Right cardiac atrium (tissue), 5 donors: ENCODE measurements around the gene PSMB10. TPM values are rescaled to one million over a fixed set of nuclear protein-coding genes. Genes with fewer than 3 reads are reported as not detected.
A peak's percentile ranks its signal among the peaks of the same experiment; 100 is the strongest.

Experiments used
- ATAC-seq, 2 donors: fragments of 200-7000 bp; cut with Tn5 transposase; one replicate each; pipeline versions ENCODE4 v1.8.0 to v1.9.1; 2020; ENCODE audit warnings: moderate library complexity in 2 of 2, mild to moderate bottlenecking in 1 of 2
- DNase-seq, 3 donors: peaks; one replicate each; pipeline ENCODE4 v3.0.0-alpha.2; 2020
- H3K27ac ChIP-seq: one replicate; pipeline ENCODE4 v1.5.1; 2013; ENCODE audit warnings: mild to moderate bottlenecking, low read length, control low read depth, moderate library complexity
- H3K27me3 ChIP-seq: one replicate; pipeline ENCODE4 v1.6.1; 2013; ENCODE audit not compliant: control insufficient read depth, insufficient read depth
- H3K4me1 ChIP-seq: one replicate; pipeline ENCODE4 v1.6.1; 2013; ENCODE audit warnings: low read length; ENCODE audit not compliant: control insufficient read depth, insufficient read depth
- H3K4me3 ChIP-seq: one replicate; pipeline ENCODE4 v1.5.1; 2013; ENCODE audit warnings: low read length, control low read depth
- H3K9me3 ChIP-seq: one replicate; pipeline ENCODE4 v1.6.1; 2013; ENCODE audit warnings: low read length; ENCODE audit not compliant: control insufficient read depth
- WGBS: extraction: QIAGEN DNeasy Blood & Tissue Kit; methylation state at CpG from one replicate; pipeline ENCODE4 v1.1.7; 2013; 5-methylcytosine and 5-hydroxymethylcytosine counted together
- intact Hi-C, 4 donors: fragments of 100-400 bp; cut with DNase I; formaldehyde crosslinking; loops; one replicate each; pipeline versions ENCODE4 v1.11.0 to v1.14.0; 2022 to 2023
- polyA plus RNA-seq: library from polyadenylated mRNA; stranded (reverse); fragments of 200-250 nt; gene quantifications from one replicate; pipeline ENCODE4 v1.2.3, GENCODE V29; 2013
- total RNA-seq, 4 donors: library from RNA; stranded (reverse); fragmentation: NEBNext Ultra II Directional; extraction: Animal tissue kit (Norgen Biotek cat#: 25700); gene quantifications; one replicate each; pipeline ENCODE4 v1.2.1, GENCODE V29; 2021
- donor health status: healthy with polysubstance abuse.
- donor health status: DM: no; HTN: yes; CAD: no.
- donor health status: DM: no; HTN: no; CAD: no.
- donor health status: DM: no; HTN: yes; CAD: no; lungs with severe emphysema.
- donor health status: DM: yes; HTN: yes; CAD: no.

Gene PSMB10
- total and polyA plus RNA-seq, 5 donors = 49.1 to 92.8 (median 60.6) TPM

- Histone ChIP-seq H3K4me1 (no peaks in the 10 kb centered on the region), H3K27ac (no peak overlapping the region), H3K27me3 (no peaks in the 10 kb centered on the region), H3K4me3 (no peak overlapping the region), H3K9me3 (no peaks in the 10 kb centered on the region)
- ATAC-seq = no peak
- DNase-seq = no peak
- intact Hi-C loops = no loop called here
- 87% methylated on average over 11 of the region's 11 CpGs for WGBS
These were observed 29.1 kb downstream of the PSMB10 start for GRCh38 chr16:67907397-67908180.

- Histone ChIP-seq H3K4me1 (no peaks in the 10 kb centered on the region), H3K4me3 (no peak overlapping the region), H3K9me3 (no peaks in the 10 kb centered on the region), H3K27me3 (no peaks in the 10 kb centered on the region), H3K27ac (no peak overlapping the region)
- 70% methylated on average over 4 of the region's 4 CpGs for WGBS
- DNase-seq = no peak
- no peak for ATAC-seq
- intact Hi-C loops = no loop called here
These were observed 33.8 kb downstream of the PSMB10 start for GRCh38 chr16:67902831-67903230.

GRCh38 chr16:67901734-67902133 lies 34.9 kb downstream of the PSMB10 start:
- H3K27ac ChIP-seq = no peak overlapping the region
- no peak overlapping the region for H3K4me3 ChIP-seq
- ATAC-seq = no peak
- DNase-seq = no peak
- intact Hi-C loops = no loop called here
- no peaks in the 10 kb centered on the region for H3K27me3 ChIP-seq
- no peaks in the 10 kb centered on the region for H3K4me1 ChIP-seq
- H3K9me3 ChIP-seq = no peaks in the 10 kb centered on the region
- WGBS = 96% methylated on average over 5 of the region's 5 CpGs

DNA sequence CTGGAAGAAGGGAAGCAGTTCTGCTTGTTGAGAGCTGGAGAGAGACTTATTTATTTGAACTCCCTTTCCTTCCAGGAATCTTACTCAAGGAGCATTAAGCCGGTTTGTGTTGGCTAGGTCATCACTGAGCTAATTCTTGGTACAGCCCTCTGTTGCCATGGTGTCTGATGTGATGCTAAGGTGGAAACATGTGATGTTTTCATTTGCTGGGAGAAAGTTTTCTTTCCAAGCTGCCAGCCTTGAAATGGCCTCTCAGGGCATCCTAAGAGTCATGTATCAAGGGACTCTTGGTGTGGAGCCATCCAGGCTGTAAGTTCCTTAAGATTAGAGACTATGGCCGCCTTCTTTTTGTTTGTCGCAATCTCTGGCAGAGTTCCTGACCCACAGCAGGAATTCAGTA lies 39.4 kb downstream of the PSMB10 start:
- intact Hi-C loops = no loop called here
- 56% methylated on average over 3 of the region's 3 CpGs for WGBS
- H3K9me3 ChIP-seq = no peaks in the 10 kb centered on the region
- peak overlapping the region; percentile 24 for H3K27ac ChIP-seq
- peak in 1 of 3 donors; percentile 44 for DNase-seq
- peaks cover 3% of the 10 kb centered on the region for H3K4me1 ChIP-seq
- H3K27me3 ChIP-seq = no peaks in the 10 kb centered on the region
- no peak overlapping the region for H3K4me3 ChIP-seq
- peak; percentile 69 to 82 for ATAC-seq

DNA sequence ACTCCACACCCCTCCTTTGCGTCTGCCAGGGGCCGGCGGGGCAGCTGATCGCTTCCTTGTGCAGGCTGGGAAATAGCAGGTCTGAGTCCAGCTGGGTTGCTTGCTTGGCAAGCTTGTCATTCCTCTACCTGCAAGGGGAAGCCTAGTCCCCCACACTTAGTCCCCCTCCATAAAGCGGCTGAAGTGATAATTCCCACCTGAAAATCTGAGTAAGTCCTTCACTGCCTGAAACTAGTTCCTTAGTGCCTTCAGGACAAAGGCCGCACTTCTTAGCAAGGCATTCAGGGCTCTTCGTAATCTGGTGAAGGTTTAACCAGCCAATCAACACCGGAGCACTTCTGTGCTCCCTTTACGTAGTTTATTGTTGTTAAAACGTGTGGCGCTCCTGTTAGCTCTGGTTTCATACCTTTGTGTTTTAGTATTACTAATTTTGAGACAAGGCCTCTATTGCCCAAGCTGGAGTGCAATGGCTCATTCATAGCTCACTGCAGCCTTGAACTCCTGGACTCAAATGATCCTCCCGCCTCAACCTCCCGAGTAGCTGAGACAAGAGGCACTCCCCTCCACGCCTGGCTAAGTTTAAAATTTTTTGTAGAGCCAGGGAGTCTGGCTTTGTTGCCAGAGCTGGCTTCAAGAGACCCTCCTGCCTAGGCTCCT lies 42.8 kb downstream of the PSMB10 start:
- Histone ChIP-seq H3K4me3 (peak overlapping the region; percentile 68), H3K9me3 (no peaks in the 10 kb centered on the region), H3K4me1 (peaks cover 3% of the 10 kb centered on the region), H3K27me3 (no peaks in the 10 kb centered on the region), H3K27ac (peak overlapping the region; percentile 98)
- 23% methylated on average over 14 of the region's 14 CpGs for WGBS
- no peak for DNase-seq
- ATAC-seq = no peak
- intact Hi-C loops = no loop called here

DNA sequence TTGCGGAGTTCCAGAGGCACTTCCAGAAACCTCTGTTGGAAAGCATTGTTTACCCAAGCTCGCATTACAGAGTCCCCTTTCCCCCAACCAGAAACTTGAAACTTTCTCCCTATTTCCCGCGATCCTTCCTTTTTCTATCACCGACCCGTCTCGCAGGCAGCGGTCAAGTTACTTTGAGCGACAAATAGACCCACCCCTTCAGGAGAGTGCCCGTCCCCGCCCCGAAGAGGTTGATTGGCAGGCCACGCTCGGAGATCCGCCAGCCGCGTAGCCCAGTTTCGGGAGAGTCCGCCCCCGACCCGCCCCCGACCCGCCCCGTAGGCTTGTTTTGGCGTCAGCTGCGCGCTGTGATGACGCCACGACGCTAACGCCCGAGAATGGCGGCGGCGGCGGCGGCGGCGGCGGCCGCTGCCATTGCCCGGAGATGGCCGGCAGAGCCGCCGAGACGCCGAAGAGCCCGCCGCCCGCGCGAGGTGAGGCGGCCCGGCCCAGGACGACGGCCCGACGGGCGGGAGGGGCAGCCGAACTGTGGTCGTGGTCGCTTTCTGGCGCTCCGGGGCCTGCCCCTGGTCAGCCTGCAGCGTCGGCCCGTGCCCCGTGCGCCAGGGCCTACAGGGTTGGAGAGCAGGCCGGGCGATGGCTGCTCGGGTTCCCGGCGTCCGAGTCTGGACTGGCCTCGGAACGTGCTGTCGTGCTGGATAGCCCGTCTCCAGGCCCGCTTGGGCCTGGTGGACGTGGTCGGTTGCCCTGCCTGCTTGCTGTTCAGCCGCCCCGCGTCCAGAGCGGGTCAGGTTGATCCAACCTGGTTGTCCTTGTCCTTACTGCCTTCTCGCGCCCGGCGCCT lies 43.5 kb downstream of the PSMB10 start, which contains the start of gene PSKH1:
Gene PSKH1, plus strand, starts transcription at position 356 of the 844 bp plus-strand sequence. CDS start 15,496 bp downstream, outside the sequence.
- DNase-seq (peak; percentile 97 to 99 (median 99)), ATAC-seq (peak; percentile 94 to 97)
- Histone ChIP-seq H3K27ac (peak within 1 kb of the TSS; percentile 98), H3K9me3 (no peaks in the 10 kb centered on the region), H3K4me3 (peak within 1 kb of the TSS; percentile 68), H3K4me1 (peaks cover 3% of the 10 kb centered on the region), H3K27me3 (no peaks in the 10 kb centered on the region)
- WGBS = under 1% methylated on average over 90 of the region's 90 CpGs
- intact Hi-C loops = no loop called here

DNA sequence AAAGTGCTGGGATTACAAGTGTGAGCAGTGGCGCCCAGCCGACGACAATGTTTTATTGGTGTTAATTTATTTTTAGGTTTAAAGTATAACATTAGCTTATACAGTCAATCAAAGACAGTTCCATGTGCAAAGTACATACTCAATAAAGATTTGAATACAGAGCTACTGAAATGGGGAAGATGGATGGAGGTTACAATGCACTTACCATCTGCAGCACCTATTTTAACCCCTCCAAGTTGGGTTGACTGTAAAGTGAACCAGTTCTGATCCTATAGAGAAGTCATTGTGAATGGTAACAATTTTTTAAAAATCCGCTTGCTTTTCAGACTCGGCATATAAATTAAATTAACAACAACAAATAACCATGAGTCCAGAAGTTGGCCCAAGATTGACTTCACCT lies 44.3 kb downstream of the PSMB10 start:
- WGBS = 68% methylated on average over 5 of the region's 5 CpGs
- Histone ChIP-seq H3K4me1 (peaks cover 3% of the 10 kb centered on the region), H3K27ac (no peak overlapping the region), H3K9me3 (no peaks in the 10 kb centered on the region), H3K4me3 (peak overlapping the region; percentile 68), H3K27me3 (no peaks in the 10 kb centered on the region)
- intact Hi-C loops = no loop called here
- no peak for ATAC-seq
- no peak for DNase-seq

DNA sequence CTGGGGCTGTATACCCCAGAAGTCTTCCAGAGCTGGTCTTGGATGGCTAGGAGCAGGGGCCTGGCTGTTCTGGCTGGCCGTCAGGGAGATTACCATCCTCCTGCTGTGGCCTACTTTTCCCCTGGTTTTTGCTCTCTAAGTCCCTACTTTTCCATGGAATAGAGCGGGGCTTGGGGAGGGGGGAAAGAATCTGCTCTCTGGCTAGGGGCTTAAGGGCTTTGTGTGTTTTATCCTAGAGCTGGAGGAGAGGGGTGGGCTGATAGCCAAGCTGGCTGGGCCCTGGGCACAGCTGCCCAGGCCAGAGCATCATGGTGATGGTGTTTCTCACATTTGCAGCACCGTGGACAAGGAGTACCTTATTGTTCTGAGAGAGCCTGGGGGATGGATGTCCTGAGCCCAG lies 48.3 kb downstream of the PSMB10 start:
- no peak for ATAC-seq
- 84% methylated on average over 3 of the region's 3 CpGs for WGBS
- intact Hi-C loops = loop anchor here in 1 of 4 donors (10.0 kb wide), 1 partner anchor 146 kb away; no protein-coding TSS in a partner anchor
- Histone ChIP-seq H3K27ac (no peak overlapping the region), H3K4me3 (no peak overlapping the region), H3K4me1 (no peaks in the 10 kb centered on the region), H3K9me3 (no peaks in the 10 kb centered on the region), H3K27me3 (no peaks in the 10 kb centered on the region)
- DNase-seq = no peak

DNA sequence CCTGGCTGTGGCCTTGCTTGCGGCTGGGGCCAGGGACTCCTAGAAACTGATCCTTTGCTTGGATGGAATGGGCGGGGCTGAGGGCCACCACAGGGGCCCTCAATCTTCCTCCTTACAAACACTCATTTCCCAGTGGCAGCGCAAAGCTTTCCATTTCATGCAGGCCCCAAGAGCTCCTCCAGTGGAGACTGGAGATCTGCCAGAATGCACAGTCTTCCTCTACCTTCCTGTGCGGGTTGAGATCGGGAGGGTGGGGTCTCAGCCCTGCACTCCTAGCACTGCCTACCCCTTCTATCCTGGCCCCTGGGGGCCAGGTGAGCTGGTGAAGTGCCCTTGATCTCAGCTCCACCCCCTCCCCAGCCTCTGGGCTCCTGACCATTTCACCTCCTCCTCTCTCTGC lies 50.3 kb downstream of the PSMB10 start:
- intact Hi-C loops = loop anchor here in 1 of 4 donors (10.0 kb wide), 1 partner anchor 148 kb away; no protein-coding TSS in a partner anchor
- Histone ChIP-seq H3K27me3 (no peaks in the 10 kb centered on the region), H3K9me3 (no peaks in the 10 kb centered on the region), H3K4me3 (no peak overlapping the region), H3K27ac (no peak overlapping the region), H3K4me1 (peaks cover 3% of the 10 kb centered on the region)
- 92% methylated on average over 5 of the region's 5 CpGs for WGBS
- peak in 1 of 3 donors; percentile 13 for DNase-seq
- no peak for ATAC-seq

GRCh38 chr16:67885976-67886375 lies 50.7 kb downstream of the PSMB10 start:
- Histone ChIP-seq H3K4me3 (no peak overlapping the region), H3K27me3 (no peaks in the 10 kb centered on the region), H3K27ac (no peak overlapping the region), H3K4me1 (peaks cover 3% of the 10 kb centered on the region), H3K9me3 (no peaks in the 10 kb centered on the region)
- ATAC-seq (no peak), DNase-seq (peak in 1 of 3 donors; percentile 60)
- intact Hi-C loops = loop anchor here in 1 of 4 donors (10.0 kb wide), 1 partner anchor 149 kb away; no protein-coding TSS in a partner anchor
- WGBS = 93% methylated on average over 19 of the region's 19 CpGs
